ENCODE results near the gene SUMO2. TPM values are rescaled to one million over a fixed set of nuclear protein-coding genes. Genes with fewer than 3 reads are reported as not detected.
A peak's percentile ranks its signal among the peaks of the same experiment; 100 is the strongest.

SUMO2 gene
- total and polyA plus RNA-seq, 9 of the 15 experiments (the other 6 are each of a cell fraction or from before 2014, with no cell fraction given) = 157 to 733 (median 419) TPM

- peaks cover 26% of the 10 kb centered on the region for H3K79me2 ChIP-seq (ENCODE audit: control insufficient read depth, insufficient read depth, low read length)
- H3K36me3 ChIP-seq (ENCODE audit: control insufficient read depth, insufficient read depth, low read length) = peaks cover 23% of the 10 kb centered on the region; the same call in 2 of the 3 replicates
- no peaks in the 10 kb centered on the region for H3K9me1 ChIP-seq (ENCODE audit: control insufficient read depth, insufficient read depth, low read length)
- in situ Hi-C loops (cut with MboI) (no loop called here), intact Hi-C loops (cut with micrococcal nuclease) (no loop called here)
- CTCF ChIA-PET (ENCODE audit: low intra/inter-chr PET ratio) = no interaction called here
- TF ChIP-seq BRCA1 (IDR thresholded peaks at IDR 0.05) = no peak
- TF ChIP-seq BRCA1 (CRISPR knock-in tag; IDR thresholded peaks at IDR 0.05) = 0 out of 2 replicates have a peak, but pooled peaks have one; percentile 69
- TF ChIP-seq KAT7 (CRISPR knock-in tag; IDR thresholded peaks at IDR 0.05; ENCODE audit: borderline replicate concordance) = 0 out of 2 replicates have a peak, but pooled peaks have one; percentile 28
- no peak for TF ChIP-seq ZBTB9 (CRISPR knock-in tag; IDR thresholded peaks at IDR 0.05)
- POLR2A ChIA-PET = interaction anchor here (0.5 to 7.6 kb wide), 18 partner anchors 8 to 1944 kb away, joined by 3 to 58 read pairs (median 3); partner anchors contain the start of genes ARMC7, JPT1, MIF4GD and SUMO2
- H3K4me3 ChIP-seq = no peak overlapping the region
- peak overlapping the region; percentile 85 for H3K27ac ChIP-seq (ENCODE audit: extremely low read depth, low read depth, low read length)
- ATAC-seq = peak; percentile 54
- H3K4me1 ChIP-seq (replicated peaks in 1 of 2; ENCODE audit: control insufficient read depth in 2 of 2, insufficient read depth in 2 of 2, low read length in 2 of 2) = peaks cover 24 to 28% of the 10 kb centered on the region in 2 experiments
- H4K20me1 ChIP-seq (replicated peaks; ENCODE audit: control insufficient read depth, insufficient read depth, low read length) = peaks cover 5% of the 10 kb centered on the region; the same call in 1 of the 2 replicates
- no TSS peak for BruUV-seq (replicated peaks)
- peak overlapping the region; percentile 68 to 87 for H3K9ac ChIP-seq (ENCODE audit: insufficient read depth in 1 of 2, low read depth in 2 of 2, low read length in 2 of 2)
- peak overlapping the region; percentile 72 for H3K4me2 ChIP-seq (ENCODE audit: insufficient read depth, low read length)
- H3K9me3 ChIP-seq (replicated peaks; ENCODE audit: control insufficient read depth, insufficient read depth, low read depth, low read length) = no peaks in the 10 kb centered on the region
- no peak for DNase-seq (ENCODE audit: extremely low read depth in 1 of 4, low spot score in 3 of 4)
- H3K27me3 ChIP-seq (ENCODE audit: control insufficient read depth in 2 of 2, insufficient read depth in 2 of 2, low read length in 2 of 2) = no peaks in the 10 kb centered on the region
- 35% methylated on average over 4 of the region's 4 CpGs for WGBS (ENCODE audit: insufficient coverage, low coverage, missing lambda C conversion rate)
- FAIRE-seq = no peak
- peak overlapping the region; percentile 83 for H2AFZ ChIP-seq (ENCODE audit: low read depth, low read length)
Observed at GRCh38 chr17:75124819-75125162, 58.0 kb downstream of the SUMO2 start.

All from K562 (cell line).